PFSK-1 (cell line): ENCODE measurements around the gene UBXN2A.

ENCODE experiments used
- POLR2AphosphoS5 ChIP-seq: IDR thresholded peaks from 2 replicates; pipeline ENCODE4 v1.6.1; 2012; ENCODE audit warnings: low read depth, mild to moderate bottlenecking, control low read depth, low read length, moderate library complexity
- SIN3A ChIP-seq: IDR thresholded peaks from 2 replicates; pipeline ENCODE4 v1.6.1; 2012; ENCODE audit warnings: mild to moderate bottlenecking, low read length, moderate library complexity, borderline replicate concordance; ENCODE audit not compliant: insufficient read depth
- TAF1 ChIP-seq: IDR thresholded peaks from 2 replicates; pipeline ENCODE4 v1.6.1; 2012; ENCODE audit warnings: low read length, control low read depth, borderline replicate concordance; ENCODE audit not compliant: insufficient read depth
- TF ChIP-seq, protein P1 (sequence below), 2 experiments: IDR thresholded peaks; 2 replicates each; pipeline versions ENCODE4 v1.6.1 to v1.8.0; 2011 to 2012; ENCODE audit warnings: low read depth in 2 of 2, low read length in 2 of 2, control low read depth in 1 of 2, inconsistent platforms in 1 of 2, mild to moderate bottlenecking in 1 of 2, moderate library complexity in 1 of 2; ENCODE audit not compliant: insufficient read depth in 1 of 2

DNA sequence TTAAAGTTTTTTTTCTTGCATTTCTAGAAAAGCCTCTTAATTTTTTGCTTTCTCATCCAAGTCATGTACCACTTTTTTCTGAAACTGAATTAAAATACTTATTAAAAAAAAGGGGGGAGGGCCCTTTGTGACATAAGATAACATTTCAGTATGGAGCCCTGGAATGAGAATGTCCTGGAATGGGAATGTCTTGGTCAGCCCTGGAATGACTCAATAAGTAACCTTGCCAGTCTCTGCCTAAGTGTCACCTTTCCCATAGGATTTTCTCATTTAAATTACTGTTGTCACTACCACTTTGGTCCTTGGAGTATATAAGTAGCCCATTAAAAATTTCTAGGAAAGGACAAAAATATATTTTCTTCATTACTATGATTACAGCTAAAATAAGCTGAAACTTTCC, 4.7 kb downstream of the UBXN2A start:
- TF ChIP-seq POLR2AphosphoS5 = no peak
- TF ChIP-seq, protein P1, sequence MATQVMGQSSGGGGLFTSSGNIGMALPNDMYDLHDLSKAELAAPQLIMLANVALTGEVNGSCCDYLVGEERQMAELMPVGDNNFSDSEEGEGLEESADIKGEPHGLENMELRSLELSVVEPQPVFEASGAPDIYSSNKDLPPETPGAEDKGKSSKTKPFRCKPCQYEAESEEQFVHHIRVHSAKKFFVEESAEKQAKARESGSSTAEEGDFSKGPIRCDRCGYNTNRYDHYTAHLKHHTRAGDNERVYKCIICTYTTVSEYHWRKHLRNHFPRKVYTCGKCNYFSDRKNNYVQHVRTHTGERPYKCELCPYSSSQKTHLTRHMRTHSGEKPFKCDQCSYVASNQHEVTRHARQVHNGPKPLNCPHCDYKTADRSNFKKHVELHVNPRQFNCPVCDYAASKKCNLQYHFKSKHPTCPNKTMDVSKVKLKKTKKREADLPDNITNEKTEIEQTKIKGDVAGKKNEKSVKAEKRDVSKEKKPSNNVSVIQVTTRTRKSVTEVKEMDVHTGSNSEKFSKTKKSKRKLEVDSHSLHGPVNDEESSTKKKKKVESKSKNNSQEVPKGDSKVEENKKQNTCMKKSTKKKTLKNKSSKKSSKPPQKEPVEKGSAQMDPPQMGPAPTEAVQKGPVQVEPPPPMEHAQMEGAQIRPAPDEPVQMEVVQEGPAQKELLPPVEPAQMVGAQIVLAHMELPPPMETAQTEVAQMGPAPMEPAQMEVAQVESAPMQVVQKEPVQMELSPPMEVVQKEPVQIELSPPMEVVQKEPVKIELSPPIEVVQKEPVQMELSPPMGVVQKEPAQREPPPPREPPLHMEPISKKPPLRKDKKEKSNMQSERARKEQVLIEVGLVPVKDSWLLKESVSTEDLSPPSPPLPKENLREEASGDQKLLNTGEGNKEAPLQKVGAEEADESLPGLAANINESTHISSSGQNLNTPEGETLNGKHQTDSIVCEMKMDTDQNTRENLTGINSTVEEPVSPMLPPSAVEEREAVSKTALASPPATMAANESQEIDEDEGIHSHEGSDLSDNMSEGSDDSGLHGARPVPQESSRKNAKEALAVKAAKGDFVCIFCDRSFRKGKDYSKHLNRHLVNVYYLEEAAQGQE (IDR thresholded peaks at IDR 0.05; ENCODE audit: insufficient read depth in 1 of 2, low read depth in 2 of 2, low read length in 2 of 2) = no peak
- no peak for TF ChIP-seq TAF1
- TF ChIP-seq SIN3A = no peak
